H1 (cell line): Measurements from ENCODE around the gene PRMT3. TPM values are rescaled to one million over a fixed set of nuclear protein-coding genes. Genes with fewer than 3 reads are reported as not detected.

Source experiments
- CBX8 ChIP-seq: fragments of 300-800, 300-1000 bp; sonication (generic); IDR thresholded peaks from 2 replicates; pipeline ENCODE4 v1.7.1; 2016; ENCODE audit warnings: low read depth, low read length, borderline replicate concordance
- EGR1 ChIP-seq: IDR thresholded peaks from 2 replicates; pipeline ENCODE4 v1.6.1; 2011; ENCODE audit warnings: low read depth, low read length, borderline replicate concordance
- EP300 ChIP-seq, 2 experiments: IDR thresholded peaks; 1 replicate in 1 of 2; 2 replicates in 1 of 2; pipeline ENCODE4 v1.6.1; 2011 to 2012; ENCODE audit warnings: low read depth in 2 of 2, low read length in 2 of 2, mild to moderate bottlenecking in 2 of 2, borderline replicate concordance in 1 of 2, inconsistent platforms in 1 of 2, moderate library complexity in 1 of 2
- PHF8 ChIP-seq: fragments of 200-600 bp; sonication (generic); conservative IDR thresholded peaks from 2 replicates; pipeline ENCODE4 v1.7.1; 2012; ENCODE audit warnings: low read depth, mild to moderate bottlenecking, inconsistent platforms, low read length, moderate library complexity
- USF2 ChIP-seq: IDR thresholded peaks from 2 replicates; pipeline ENCODE4 v1.6.1; 2011; ENCODE audit warnings: low read length, improper control_type of control experiment
- polyA plus RNA-seq, 7 experiments: library from polyadenylated mRNA; depleted of rRNA in 3 of 7; stranded (reverse) in 5 of 7; unstranded in 2 of 7; fragments of >200 nt in 5 of 7; fragments of 200-250 nt in 2 of 7; gene quantifications; 1 replicate in 5 of 7; 2 replicates in 1 of 7; 4 replicates in 1 of 7; pipeline versions ENCODE4 v1.2.1 to v1.2.3, GENCODE V29; 2011 to 2013; ENCODE audit warnings: missing spikeins in 2 of 7, mixed read lengths in 2 of 7
- total RNA-seq: library from RNA; stranded (reverse); fragmentation: NEBNext Ultra II Directional; extraction: Animal tissue kit (Norgen Biotek cat#: 25700); gene quantifications from 2 replicates; pipeline ENCODE4 v1.2.1, GENCODE V29; 2021

The PRMT3 gene
- total and polyA plus RNA-seq, 2 of the 8 experiments (the other 6 are each of a cell fraction or from before 2014, with no cell fraction given): 11.2 to 26.5 TPM

DNA sequence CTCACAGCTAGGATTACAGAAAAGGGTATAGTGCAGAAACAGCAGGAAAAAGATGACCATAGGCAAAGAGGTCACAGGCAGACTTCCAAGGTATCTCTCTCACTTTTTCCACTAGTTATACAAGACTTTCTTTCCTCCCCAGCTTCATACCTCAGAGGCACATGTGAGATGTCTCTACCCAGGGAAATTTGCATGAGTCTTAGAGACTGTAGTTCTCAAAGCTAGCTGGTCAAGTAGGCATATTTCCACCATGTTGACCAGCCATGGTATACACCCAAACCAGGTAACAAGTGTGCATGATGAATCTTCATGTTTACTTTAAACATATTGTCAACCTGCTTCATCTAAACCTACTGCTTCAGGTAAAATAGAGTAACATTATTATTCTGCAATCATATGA lies 27.9 kb downstream of the PRMT3 start (continued):
- TF ChIP-seq USF2 (no peak), CBX8 (no peak), PHF8 (no peak), EP300 (IDR thresholded peaks at IDR 0.05; ENCODE audit: borderline replicate concordance in 1 of 2, low read depth in 2 of 2, low read length in 2 of 2) (no peak), EGR1 (no peak)
